GM19043 (cell line): ENCODE measurements around the gene POMT1.

ENCODE experiments used
- ATAC-seq: cut with Tn5 transposase; IDR thresholded peaks from one replicate; pipeline ENCODE4 v1.9.1; 2021; ENCODE audit warnings: low read depth; ENCODE audit not compliant: unreplicated experiment

Gene POMT1

GRCh38 chr9:131475956-131476776, 26.6 kb upstream of the POMT1 start:
- ATAC-seq: no peak

GRCh38 chr9:131476777-131477345, 25.9 kb upstream of the POMT1 start:
- no peak for ATAC-seq

- no peak for ATAC-seq
Measured at GRCh38 chr9:131477367-131477766, 25.4 kb upstream of the POMT1 start.

- ATAC-seq: no peak
Measured at GRCh38 chr9:131477816-131478419, 24.8 kb upstream of the POMT1 start.

- no peak for ATAC-seq
Measured at GRCh38 chr9:131478421-131478868, 24.3 kb upstream of the POMT1 start.

- ATAC-seq: no peak
Measured at GRCh38 chr9:131478911-131479310, 23.8 kb upstream of the POMT1 start.

- no peak for ATAC-seq
Measured at GRCh38 chr9:131480258-131480657, 22.5 kb upstream of the POMT1 start.

- no peak for ATAC-seq
Measured at GRCh38 chr9:131481441-131482342, 21.0 kb upstream of the POMT1 start.

- no peak for ATAC-seq
Measured at GRCh38 chr9:131482343-131483006, 20.2 kb upstream of the POMT1 start.

GRCh38 chr9:131483319-131484050, 19.2 kb upstream of the POMT1 start:
- ATAC-seq: no peak

GRCh38 chr9:131484051-131484445, 18.7 kb upstream of the POMT1 start:
- no peak for ATAC-seq

- ATAC-seq: no peak
Measured at GRCh38 chr9:131484560-131485185, 18.0 kb upstream of the POMT1 start.

GRCh38 chr9:131485206-131485605, 17.5 kb upstream of the POMT1 start:
- no peak for ATAC-seq

GRCh38 chr9:131485728-131486422, 16.8 kb upstream of the POMT1 start:
- ATAC-seq: no peak

- no peak for ATAC-seq
Measured at GRCh38 chr9:131487001-131487400, 15.7 kb upstream of the POMT1 start.

GRCh38 chr9:131487621-131488031, 15.1 kb upstream of the POMT1 start:
- ATAC-seq: no peak

- no peak for ATAC-seq
Measured at GRCh38 chr9:131490514-131490913, 12.2 kb upstream of the POMT1 start.

GRCh38 chr9:131491001-131491710, 11.6 kb upstream of the POMT1 start:
- no peak for ATAC-seq
